ENCODE measurements around the gene MINDY3.
"Not testable (repeated sequence)": the region's sequence is repeated elsewhere in the genome, so short reads cannot be mapped to it uniquely, and the experiment has no call there.

DNA sequence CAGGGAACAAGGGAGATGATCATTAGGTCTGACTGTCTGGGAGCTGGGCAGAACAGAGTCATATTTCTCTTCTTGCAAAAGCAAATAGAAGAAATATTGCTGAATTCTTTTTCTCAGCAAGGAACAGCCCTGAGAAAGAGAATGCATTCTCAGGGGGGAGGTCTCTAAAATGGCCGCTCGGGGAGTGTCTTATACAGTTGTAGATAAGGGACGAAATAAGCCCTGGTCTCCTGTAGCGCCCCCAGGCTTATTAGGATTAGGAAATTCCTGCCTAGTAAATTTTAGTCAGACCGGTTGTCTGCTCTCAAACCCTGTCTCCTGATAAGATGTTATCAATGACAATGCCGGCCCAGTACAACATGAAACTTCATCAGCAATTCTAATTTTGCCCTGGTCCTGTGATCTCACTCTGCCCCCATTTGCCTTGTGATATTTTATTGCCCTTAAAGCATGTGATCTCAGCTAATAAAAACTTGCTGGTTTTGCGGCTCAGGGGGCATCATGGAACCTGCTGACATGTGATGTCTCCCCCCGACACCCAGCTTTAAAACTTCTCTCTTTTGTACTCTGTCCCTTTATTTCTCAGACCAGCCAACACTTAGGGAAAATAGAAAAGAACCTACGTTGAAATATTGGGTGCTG, 9.8 kb downstream of the MINDY3 start:
- TF ChIP-seq, protein P1, sequence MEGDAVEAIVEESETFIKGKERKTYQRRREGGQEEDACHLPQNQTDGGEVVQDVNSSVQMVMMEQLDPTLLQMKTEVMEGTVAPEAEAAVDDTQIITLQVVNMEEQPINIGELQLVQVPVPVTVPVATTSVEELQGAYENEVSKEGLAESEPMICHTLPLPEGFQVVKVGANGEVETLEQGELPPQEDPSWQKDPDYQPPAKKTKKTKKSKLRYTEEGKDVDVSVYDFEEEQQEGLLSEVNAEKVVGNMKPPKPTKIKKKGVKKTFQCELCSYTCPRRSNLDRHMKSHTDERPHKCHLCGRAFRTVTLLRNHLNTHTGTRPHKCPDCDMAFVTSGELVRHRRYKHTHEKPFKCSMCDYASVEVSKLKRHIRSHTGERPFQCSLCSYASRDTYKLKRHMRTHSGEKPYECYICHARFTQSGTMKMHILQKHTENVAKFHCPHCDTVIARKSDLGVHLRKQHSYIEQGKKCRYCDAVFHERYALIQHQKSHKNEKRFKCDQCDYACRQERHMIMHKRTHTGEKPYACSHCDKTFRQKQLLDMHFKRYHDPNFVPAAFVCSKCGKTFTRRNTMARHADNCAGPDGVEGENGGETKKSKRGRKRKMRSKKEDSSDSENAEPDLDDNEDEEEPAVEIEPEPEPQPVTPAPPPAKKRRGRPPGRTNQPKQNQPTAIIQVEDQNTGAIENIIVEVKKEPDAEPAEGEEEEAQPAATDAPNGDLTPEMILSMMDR (IDR thresholded peaks at IDR 0.05): not testable (repeated sequence)
- not testable (repeated sequence) for TF ChIP-seq POLR2A (IDR thresholded peaks at IDR 0.05)
